ENCODE results near the gene ALDH1L2. TPM values are rescaled to one million over a fixed set of nuclear protein-coding genes. Genes with fewer than 3 reads are reported as not detected.

ALDH1L2 gene
- 18.5 and 21.5 TPM in 2 replicates for total RNA-seq (2014; rRNA removed; shearing (Covaris generic))

GRCh38 chr12:105084251-105085250 lies at the start of gene ALDH1L2:
TSS of gene ALDH1L2 (minus strand) at chr12:105084458. CDS start at chr12:105084436, 22 bp downstream.

DNA sequence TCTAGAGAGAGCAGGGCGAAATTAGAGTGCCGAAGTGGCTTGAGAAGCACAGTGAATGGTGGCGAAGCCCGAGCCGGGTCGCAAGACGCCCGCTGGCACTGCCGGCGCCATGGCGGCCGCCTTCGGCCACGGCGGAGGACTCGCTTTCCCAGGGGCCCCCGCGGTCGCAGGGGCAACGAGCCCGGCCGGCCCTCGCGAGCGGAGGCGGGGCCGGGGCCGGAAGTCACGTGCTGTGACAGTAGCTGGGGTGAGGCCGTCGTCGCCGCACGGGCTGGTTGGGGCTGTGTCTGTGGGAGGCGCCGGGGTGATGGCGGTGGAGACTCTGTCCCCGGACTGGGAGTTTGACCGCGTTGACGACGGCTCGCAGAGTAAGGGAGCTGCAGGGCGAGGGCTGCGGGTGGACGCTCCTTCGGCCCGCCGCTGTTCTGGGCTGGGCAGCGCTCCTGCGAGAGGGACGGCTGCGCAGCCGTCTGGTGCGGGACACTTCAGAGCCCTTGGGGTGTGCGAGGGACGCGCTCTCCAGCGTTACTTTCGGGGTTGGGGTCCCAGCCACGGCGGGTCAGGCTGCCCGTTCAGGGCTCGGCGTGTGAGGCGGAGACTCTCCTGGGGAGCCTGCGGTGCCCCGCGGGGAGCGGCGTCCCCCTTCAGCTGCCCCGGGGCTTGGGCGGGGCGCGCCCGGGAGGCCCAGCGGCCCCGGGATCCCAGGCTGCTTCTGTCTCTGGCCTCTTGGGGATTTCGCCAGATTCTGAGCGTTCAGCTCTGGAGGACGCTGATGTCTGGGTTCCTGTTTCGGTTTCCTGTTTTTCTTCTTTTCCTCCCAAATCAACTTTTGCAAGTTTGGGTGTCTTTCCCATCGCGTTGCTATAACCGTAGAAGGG lies 23.5 kb upstream of the ALDH1L2 start, which contains the start of gene WASHC4:
WASHC4 (plus strand) TSS at position 238 of the 878 bp plus-strand sequence; CDS start at position 308, 70 bp downstream.

DNA sequence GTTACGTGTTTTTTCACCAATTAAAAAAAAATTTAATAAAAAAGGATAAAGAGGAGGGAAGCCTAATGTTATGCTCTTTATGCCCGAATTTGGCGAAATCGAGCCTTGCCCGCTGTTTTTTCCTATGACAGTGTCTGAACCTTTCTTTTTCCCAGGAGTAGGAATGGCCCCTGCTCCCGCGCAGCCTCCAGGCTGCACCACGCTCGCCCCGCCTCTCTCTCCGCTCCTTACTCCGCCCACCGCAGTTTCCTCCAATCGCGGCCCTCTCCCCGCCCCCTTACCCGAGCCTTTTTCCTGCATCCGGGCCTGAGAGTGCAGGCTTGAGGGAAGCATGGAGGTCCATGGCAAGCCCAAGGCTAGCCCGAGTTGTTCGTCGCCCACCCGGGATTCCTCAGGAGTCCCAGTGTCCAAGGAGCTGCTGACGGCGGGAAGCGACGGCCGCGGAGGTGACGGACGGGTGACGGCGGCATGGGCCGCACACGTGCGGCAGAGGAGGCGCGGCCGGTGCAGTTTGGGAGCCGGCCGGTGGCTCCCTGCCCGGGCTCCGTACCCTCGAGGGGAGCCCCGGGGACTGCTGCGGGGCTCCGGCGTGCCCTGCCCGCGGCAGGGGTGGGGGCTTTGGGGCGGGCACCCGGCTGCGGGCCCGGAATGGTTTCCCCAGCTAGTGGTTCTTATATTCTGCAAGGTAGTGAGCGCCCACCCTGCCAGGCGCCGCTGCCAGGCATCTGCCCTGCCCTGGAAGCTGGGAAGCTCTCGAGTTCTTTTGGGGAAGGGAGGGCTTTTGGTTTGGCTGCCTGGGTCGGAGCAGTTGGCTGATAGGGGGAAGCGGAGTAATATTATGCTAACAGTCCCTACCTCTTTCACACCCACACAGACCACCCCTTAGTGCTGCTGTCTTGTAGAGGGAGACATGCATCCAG lies 98.0 kb downstream of the ALDH1L2 start, which contains the start of gene NOPCHAP1:
NOPCHAP1 (plus strand) TSS at position 295 of the 920 bp plus-strand sequence; CDS start at position 332, 37 bp downstream.

Other genes with a start within 250 kb of the ALDH1L2 start
- 4.7 and 7.7 TPM in 2 replicates for gene SLC41A2, start 126.2 kb downstream of the ALDH1L2 start, total RNA-seq (2014; rRNA removed; shearing (Covaris generic))
- 28.0 and 31.3 TPM in 2 replicates for gene NOPCHAP1, start 98.1 kb downstream of the ALDH1L2 start, total RNA-seq (2014; rRNA removed; shearing (Covaris generic))
- 28.5 and 46.5 TPM in 2 replicates for gene WASHC4, start 23.3 kb upstream of the ALDH1L2 start, total RNA-seq (2014; rRNA removed; shearing (Covaris generic))
- 20.7 and 24.3 TPM in 2 replicates for gene APPL2, start 151.7 kb upstream of the ALDH1L2 start, total RNA-seq (2014; rRNA removed; shearing (Covaris generic))
- 63.8 and 64.4 TPM in 2 replicates for gene C12orf75, start 246.2 kb upstream of the ALDH1L2 start, total RNA-seq (2014; rRNA removed; shearing (Covaris generic))

Data from A375 (cell line).